H7 (cell line): ENCODE results near the gene VOPP1. TPM values are rescaled to one million over a fixed set of nuclear protein-coding genes. Genes with fewer than 3 reads are reported as not detected.

ENCODE experiments used
- DNase-seq: peaks from one replicate; pipeline ENCODE4 v3.0.0; 2012
- H3K27me3 ChIP-seq: 2 replicates; pipeline ENCODE4 v1.6.0; 2011; ENCODE audit warnings: mild to moderate bottlenecking, low read length; ENCODE audit not compliant: control insufficient read depth, insufficient read depth
- H3K36me3 ChIP-seq: replicated peaks from 2 replicates; pipeline ENCODE4 v1.5.1; 2011; ENCODE audit warnings: low read length; ENCODE audit not compliant: control insufficient read depth, insufficient read depth
- H3K4me3 ChIP-seq: 2 replicates; pipeline ENCODE4 v1.5.1; 2011; ENCODE audit warnings: low read depth, mild to moderate bottlenecking, control low read depth, low read length, moderate library complexity; ENCODE audit not compliant: insufficient read depth
- total RNA-seq: library from RNA; depleted of rRNA; stranded (reverse); fragments of >200 nt; shearing (Covaris generic); gene quantifications from 2 replicates; pipeline ENCODE4 v1.2.3, GENCODE V29; 2014

The VOPP1 gene
- total RNA-seq, 1 experiment from 2014 or later: 103 TPM

DNA sequence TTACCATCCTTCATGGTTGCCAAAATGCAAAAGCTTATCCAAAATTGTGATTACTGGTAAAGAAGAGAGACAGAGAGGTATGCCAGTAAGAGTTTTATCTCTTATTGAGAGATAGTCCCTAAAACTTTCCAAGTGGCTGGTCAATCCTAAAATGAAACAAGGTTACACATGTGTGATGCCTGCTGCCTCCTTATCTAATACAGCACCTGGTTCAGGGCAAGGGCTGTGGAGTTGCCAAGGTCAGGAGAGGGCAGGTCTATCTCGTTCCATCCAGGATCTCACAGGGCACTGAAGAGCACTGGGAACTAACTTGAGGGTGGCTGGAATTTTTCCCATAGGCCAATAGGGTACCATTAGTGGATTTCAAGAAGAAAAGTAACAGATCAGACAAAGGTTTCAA, 18.3 kb downstream of the VOPP1 start:
- H3K36me3 ChIP-seq: no peaks in the 10 kb centered on the region
- no peaks in the 10 kb centered on the region for H3K27me3 ChIP-seq
- DNase-seq: no peak
- no peak overlapping the region for H3K4me3 ChIP-seq

DNA sequence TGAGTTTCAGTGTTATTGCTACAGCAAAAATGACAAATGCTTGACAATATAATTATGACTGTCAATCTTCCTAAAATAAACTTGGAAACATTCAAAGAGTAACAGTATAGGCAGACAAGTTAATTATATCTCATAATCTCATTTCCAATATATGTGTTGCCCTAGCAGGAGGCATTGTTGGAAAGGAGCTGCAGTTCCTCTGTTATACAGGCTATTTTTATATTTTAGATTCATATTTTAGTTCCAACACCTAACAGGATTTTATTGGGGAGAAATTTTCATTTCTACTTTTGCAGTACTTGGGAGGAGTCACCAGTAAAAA, 19.3 kb downstream of the VOPP1 start:
- Histone ChIP-seq H3K27me3 (no peaks in the 10 kb centered on the region), H3K36me3 (no peaks in the 10 kb centered on the region), H3K4me3 (no peak overlapping the region)
- no peak for DNase-seq

DNA sequence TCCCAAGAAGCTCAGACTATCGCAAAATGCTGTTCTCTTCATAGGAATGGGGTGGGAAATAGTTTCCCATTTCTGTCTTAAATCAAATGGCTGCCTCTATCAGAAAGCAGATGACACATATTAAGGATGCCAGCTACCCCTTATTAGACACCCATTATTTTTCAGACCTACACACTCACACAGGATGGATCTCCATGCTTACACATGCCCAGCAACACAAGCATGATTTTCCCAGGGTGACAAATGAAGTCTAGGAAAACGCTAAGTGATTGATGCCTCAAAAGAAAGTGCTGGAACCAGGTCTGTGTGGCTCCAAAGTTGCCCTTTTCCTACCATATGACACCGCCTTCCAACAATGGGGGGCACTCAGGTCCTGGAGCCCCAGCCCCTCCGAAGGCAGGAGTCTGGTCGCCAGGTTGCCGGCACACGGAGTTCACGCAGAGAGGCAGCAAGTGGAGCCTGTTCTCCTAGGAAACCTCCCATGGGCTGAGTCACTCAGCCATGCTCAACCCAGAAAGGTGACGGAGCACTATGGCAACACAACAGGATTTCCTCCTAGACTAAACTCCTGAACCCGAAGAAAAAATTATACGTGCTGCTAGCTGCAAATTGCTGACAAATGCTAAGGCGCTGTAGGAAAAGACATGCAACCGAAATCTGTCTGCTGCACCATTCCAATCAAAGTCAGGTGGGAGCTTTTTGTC, 19.8 kb downstream of the VOPP1 start:
- Histone ChIP-seq H3K36me3 (no peaks in the 10 kb centered on the region), H3K27me3 (no peaks in the 10 kb centered on the region), H3K4me3 (no peak overlapping the region)
- DNase-seq: no peak

DNA sequence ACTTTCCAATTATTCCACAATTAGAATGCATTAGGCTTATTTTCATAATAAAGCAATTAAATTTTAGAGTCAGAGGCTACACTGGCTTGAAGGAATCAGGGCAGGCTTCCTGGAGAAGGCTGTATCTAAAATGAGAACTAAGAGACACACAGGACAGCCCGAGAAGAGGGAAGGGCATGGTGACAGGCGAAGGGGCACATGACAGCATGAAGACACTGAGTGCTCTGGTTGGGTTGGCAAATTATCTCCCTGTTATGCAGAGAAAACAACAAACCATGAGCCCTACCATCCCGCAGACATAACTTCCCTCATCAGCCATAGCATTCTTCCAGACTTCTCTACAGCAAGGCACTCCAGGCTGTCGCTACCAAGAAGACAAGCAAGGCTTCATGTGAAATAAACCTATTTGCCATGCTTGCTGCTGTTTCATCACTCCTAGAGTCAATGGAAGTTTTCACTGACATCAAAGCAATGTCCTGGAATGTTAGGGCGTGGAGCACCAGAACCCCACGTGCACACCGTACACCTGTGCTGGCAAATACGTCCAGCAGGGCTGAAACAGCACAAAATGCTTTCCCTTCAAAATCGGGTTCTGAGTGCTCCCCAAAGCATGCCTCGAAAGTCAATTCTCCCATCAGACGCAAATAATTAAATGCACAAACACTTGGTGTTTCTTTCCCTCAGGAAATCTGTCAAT, 21.3 kb downstream of the VOPP1 start:
- no peaks in the 10 kb centered on the region for H3K36me3 ChIP-seq
- no peak overlapping the region for H3K4me3 ChIP-seq
- H3K27me3 ChIP-seq: no peaks in the 10 kb centered on the region
- DNase-seq: no peak

DNA sequence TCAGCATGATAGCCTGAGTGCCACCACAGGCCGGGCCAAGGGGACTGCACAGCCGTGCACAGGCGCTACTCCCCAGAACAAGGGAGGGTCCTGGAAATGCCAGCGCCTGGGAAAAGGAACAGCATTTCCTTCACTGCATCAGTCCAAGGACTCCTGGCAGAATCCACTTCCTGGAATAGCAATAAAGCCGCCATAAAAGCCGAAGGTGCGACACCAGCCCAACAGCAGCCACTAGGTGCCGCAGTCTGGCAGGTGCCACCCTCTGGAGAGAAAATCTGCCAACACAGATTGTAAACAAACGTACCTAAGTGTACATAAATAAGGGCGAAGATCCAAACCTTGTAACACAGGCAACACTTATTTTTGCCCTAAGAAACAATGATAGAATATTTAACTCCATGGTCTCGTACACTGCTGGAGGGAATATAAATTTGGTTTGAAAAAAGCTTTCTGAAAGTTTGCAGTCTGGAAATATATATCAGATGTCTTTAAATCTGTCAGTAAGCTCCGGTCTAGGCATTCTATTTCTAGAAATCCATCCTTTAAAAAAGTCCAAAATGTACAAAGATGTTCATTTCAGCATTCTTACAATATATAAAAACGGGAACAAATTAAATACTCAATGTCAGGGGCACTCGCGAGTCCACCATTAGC, 22.2 kb downstream of the VOPP1 start:
- Histone ChIP-seq H3K27me3 (no peaks in the 10 kb centered on the region), H3K36me3 (no peaks in the 10 kb centered on the region), H3K4me3 (no peak overlapping the region)
- no peak for DNase-seq

DNA sequence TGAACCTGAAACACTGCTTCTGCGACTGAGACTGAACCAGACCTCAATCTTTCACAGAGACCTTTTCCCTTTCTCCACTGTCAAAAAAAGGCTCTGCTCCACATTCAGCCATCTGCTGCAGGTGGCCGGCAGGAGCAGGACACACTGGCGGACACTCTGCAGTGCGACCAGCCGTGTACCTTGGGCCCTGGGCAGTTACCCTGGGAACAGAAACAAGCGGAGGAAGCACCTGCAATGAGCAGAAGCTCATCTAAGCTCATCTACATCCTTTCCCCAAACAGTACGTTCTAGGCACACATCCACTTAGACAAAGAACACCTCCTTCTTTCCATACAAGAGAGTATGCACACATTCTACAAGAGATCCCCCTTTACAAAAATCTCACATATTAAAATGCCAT, 22.8 kb downstream of the VOPP1 start:
- no peak overlapping the region for H3K4me3 ChIP-seq

DNA sequence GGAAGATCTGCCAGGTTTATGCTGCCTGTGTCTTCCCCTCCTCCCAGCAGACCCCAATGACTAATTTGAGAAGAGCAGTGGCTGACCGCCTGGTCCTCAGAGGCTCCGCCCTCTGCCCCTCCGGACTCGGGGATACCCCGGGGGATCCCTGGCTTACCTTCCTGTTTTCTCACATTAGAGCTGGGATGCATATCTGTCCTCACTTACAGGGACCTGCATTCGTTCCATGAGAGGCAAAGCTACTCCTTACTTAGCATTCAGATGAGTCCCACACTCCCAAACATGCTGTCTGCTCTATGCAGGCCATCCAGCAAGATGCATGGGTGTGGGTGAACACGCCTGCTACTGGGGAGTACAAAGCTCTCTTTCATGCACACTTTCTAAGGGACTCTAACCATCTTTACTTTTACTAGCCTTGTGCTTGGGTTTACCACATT, 24.0 kb downstream of the VOPP1 start:
- Histone ChIP-seq H3K4me3 (no peak overlapping the region), H3K27me3 (no peaks in the 10 kb centered on the region), H3K36me3 (no peaks in the 10 kb centered on the region)
- no peak for DNase-seq

More for the DNA sequence above, 22.8 kb downstream of the VOPP1 start:
- H3K36me3 ChIP-seq: no peaks in the 10 kb centered on the region
- H3K27me3 ChIP-seq: no peaks in the 10 kb centered on the region
- no peak for DNase-seq

DNA sequence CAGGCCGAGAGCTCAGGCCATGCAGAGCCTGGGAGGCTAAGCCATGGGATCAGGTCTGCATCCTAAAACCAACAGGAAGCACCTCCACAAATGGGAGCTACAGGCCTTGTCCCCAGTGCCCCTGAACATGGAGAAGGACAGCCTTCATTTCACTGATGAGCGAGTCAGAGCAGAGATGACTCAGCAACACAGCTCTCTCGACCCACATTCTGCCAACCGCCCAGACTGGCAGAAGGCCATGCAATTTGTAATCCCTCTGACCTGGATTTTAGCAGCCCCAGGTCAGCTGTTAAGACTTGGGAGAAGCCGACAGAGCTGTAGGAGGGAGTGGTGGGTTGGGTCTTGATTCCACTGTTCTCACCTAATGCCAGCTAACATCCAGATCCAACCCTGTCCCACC, 25.5 kb downstream of the VOPP1 start:
- Histone ChIP-seq H3K27me3 (no peaks in the 10 kb centered on the region), H3K36me3 (no peaks in the 10 kb centered on the region), H3K4me3 (no peak overlapping the region)
- DNase-seq: no peak

DNA sequence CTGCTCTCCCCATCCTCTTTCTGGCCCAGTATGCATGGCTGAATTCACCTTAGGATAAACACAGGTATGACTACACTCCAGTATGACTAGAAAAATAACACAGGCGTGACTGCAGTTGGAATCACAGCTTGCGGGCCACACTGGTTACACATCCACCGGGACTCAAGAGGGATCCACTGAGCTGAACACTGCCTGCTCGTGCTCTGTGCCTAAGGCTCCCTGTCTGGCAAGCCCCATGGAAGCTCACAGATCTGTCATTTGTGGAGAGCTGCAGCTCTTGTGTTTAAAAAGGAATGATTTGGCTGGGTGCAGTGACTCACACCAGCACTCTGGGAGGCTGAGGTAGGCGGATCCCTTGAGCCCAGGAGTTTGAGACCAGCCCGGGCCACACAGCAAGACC, 26.8 kb downstream of the VOPP1 start:
- no peak for DNase-seq
- H3K36me3 ChIP-seq: no peaks in the 10 kb centered on the region
- H3K27me3 ChIP-seq: no peaks in the 10 kb centered on the region
- no peak overlapping the region for H3K4me3 ChIP-seq

DNA sequence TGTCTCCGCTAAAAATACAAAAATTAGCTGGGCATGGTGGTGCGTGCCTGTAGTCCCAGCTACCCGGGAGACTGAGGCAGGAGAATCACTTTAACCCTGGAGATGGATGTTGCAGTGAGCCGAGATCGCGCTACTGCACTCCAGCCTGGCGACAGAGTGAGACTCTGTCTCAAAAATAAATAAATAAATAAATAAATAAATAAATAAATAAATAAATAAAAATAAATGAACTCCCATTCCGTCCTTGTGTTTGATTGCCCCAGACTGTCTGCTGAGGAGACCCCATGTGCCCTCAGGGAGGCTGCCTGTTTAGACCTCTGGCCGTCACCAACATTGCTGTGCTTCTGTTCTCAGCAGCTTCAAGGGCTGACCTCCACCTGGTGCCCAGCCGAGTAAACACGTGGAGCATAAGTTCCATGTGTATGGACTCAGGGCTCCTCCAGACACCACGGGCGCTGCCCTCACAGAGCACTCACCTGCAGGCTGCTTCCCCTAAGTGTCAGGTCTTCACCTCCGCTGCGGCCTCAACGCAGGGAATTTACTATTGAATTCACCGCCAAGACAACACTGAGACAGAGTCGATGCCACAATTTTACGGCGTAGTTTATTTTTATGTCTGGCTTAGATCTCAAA, 32.0 kb downstream of the VOPP1 start:
- Histone ChIP-seq H3K36me3 (no peaks in the 10 kb centered on the region), H3K4me3 (no peak overlapping the region), H3K27me3 (no peaks in the 10 kb centered on the region)
- no peak for DNase-seq

DNA sequence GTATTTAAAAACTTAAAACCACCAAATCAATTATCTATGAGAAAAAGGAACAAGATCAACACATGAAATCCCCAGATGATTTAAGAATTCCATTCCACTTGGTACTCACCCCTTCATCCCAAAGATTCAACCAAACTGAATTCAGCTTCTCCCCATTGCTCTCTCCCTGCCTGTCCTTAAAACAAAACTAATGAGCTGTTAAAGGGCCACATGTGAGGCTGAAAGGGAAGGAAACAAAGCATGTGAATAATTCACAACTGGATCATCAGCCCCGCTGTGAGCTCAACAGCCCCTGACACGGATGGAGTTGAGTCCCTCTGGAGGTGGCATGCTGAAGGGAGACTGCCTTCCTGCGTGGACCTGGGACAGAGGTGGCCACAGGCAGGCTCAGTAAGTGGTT, 32.9 kb downstream of the VOPP1 start:
- Histone ChIP-seq H3K27me3 (no peaks in the 10 kb centered on the region), H3K4me3 (no peak overlapping the region), H3K36me3 (no peaks in the 10 kb centered on the region)
- peak; percentile 59 for DNase-seq

DNA sequence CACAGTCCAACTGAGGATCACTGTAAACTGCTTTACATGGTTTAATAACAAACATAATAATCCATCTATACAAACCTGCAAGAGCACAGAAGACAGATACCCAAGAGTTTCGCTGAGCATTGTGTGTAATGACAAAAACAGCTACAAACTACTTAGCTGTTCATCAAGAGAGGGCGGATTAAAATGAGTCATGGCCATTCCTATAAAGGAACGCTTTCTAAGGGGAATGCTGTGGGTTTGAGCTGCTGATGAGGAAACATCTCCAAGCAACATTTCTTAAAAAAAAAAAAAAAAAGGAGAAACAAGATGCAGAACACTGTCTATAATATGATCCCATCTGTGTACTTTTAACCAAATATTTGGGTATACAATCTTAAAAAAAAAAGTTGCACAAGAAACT, 33.8 kb downstream of the VOPP1 start:
- Histone ChIP-seq H3K27me3 (no peaks in the 10 kb centered on the region), H3K36me3 (no peaks in the 10 kb centered on the region), H3K4me3 (no peak overlapping the region)
- DNase-seq: no peak

DNA sequence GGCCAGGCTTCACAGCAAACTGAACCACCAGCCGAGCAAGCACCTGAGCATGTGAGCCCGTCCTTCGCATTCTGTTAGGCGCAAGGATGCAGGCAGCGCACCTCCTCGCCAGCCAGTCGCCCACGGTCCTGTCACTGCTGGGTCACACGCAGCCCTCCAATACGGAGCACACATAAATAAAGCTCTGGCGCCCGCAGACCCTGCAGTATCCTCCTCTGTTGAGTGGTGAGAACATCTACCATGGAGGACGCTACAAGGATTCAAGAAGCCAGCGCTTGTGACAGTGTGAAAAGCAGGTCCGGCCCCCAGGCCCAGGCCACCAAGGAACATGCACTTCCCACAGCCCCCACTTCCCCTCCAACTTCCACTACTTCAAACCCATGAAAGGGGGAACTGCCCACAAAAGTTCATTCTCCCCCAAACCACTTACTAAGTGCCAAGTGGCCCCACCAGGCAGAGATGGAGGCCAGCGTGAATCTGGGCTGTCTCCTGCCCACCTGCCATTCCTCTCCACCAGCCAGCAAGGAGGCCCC, 34.8 kb downstream of the VOPP1 start:
- no peak for DNase-seq
- Histone ChIP-seq H3K4me3 (no peak overlapping the region), H3K27me3 (no peaks in the 10 kb centered on the region), H3K36me3 (no peaks in the 10 kb centered on the region)

DNA sequence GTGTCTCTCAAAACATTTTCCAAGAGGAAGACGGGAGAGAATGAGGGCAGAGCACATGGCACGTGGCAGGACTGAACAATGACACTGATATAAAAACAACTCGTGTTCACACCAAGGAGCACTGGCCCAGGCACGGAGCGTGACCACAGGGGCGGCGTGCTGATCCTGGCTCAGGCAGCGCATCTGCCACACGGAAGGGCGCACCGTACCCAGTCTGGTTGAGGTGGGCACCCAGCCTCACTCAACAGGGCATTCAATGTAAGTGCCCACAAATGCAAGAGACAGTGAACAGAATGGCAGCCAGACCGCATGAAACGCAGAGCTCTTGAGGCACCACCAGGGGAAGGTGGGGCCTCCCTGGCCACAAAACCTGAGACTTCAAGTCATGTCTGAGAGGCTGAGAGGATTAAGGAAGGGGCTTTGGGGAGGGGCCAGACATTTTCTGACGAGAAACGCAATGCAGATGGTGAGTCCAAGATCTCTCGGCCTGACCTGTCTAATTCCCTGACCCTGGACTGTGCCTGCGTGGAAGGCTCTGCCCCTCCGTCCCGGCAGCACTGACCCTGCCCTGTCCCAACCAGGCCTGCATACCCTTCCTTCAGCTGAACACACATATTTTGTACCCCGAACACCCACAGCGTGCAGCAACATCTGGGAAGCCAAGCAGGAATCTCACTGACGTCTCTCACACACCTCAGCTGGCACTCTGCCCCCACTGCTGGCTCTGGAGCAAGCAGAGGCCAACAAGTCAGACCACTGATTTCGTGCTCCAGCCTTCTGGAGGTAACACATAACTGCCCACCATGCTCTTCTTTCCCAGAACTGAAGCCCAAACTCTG, 35.5 kb downstream of the VOPP1 start:
- peak; percentile 64 for DNase-seq
- Histone ChIP-seq H3K4me3 (no peak overlapping the region), H3K36me3 (no peaks in the 10 kb centered on the region), H3K27me3 (no peaks in the 10 kb centered on the region)
